Calu3 (cell line): ENCODE measurements around the gene PROM1. TPM values are rescaled to one million over a fixed set of nuclear protein-coding genes. Genes with fewer than 3 reads are reported as not detected.
A peak's percentile ranks its signal among the peaks of the same experiment; 100 is the strongest.

Experiments used
- BruUV-seq: library from RNA; stranded (reverse); fragments of 400-500 nt; replicated peaks from 2 replicates; lab custom pipeline; 2021; lab: Mats Ljungman, UMichigan
- CTCF ChIA-PET: fragments of 300-600 bp; sonication (Branson Sonifier 250); formaldehyde crosslinking; loops from one replicate; lab custom pipeline; 2022; ENCODE audit warnings: antibody characterized with exemption; lab: Charles Lee
- DNase-seq: peaks from one replicate; pipeline ENCODE4 v3.0.0; 2022
- H3K27ac Mint-ChIP-seq: one replicate; pipeline ENCODE4 v1.8.0; 2022; ENCODE audit warnings: mixed read lengths; ENCODE audit not compliant: unreplicated experiment
- H3K27me3 Mint-ChIP-seq: one replicate; pipeline ENCODE4 v1.8.0; 2022; ENCODE audit warnings: mixed read lengths; ENCODE audit not compliant: unreplicated experiment
- H3K36me3 Mint-ChIP-seq: one replicate; pipeline ENCODE4 v1.8.0; 2022; ENCODE audit warnings: mild to moderate bottlenecking, moderate library complexity, mixed read lengths; ENCODE audit not compliant: insufficient read depth, unreplicated experiment
- H3K4me1 Mint-ChIP-seq: one replicate; pipeline ENCODE4 v1.8.0; 2022; ENCODE audit warnings: mild to moderate bottlenecking, low read depth, mixed read lengths; ENCODE audit not compliant: unreplicated experiment
- H3K4me3 Mint-ChIP-seq: one replicate; pipeline ENCODE4 v1.8.0; 2022; ENCODE audit warnings: mild to moderate bottlenecking, low read depth, moderate library complexity, mixed read lengths; ENCODE audit not compliant: unreplicated experiment
- H3K9me3 Mint-ChIP-seq: one replicate; pipeline ENCODE4 v1.8.0; 2022; ENCODE audit warnings: low read depth, mixed read lengths; ENCODE audit not compliant: unreplicated experiment
- intact Hi-C: fragments of 100-400 bp; cut with micrococcal nuclease; formaldehyde crosslinking; loops from one replicate; pipeline ENCODE4 v1.10.0; 2022; ENCODE audit not compliant: unreplicated experiment
- total RNA-seq: library from RNA; stranded (reverse); gene quantifications from 2 replicates; pipeline ENCODE4 v1.2.3, GENCODE V29; 2022
- TF ChIP-seq, protein P1 (sequence below): fragments of 200-600 bp; IDR thresholded peaks from one replicate; pipeline ENCODE4 v1.8.0; 2022; ENCODE audit warnings: antibody characterized with exemption; ENCODE audit not compliant: unreplicated experiment

PROM1 gene
- total RNA-seq, 1 experiment from 2014 or later: 73.9 TPM

DNA sequence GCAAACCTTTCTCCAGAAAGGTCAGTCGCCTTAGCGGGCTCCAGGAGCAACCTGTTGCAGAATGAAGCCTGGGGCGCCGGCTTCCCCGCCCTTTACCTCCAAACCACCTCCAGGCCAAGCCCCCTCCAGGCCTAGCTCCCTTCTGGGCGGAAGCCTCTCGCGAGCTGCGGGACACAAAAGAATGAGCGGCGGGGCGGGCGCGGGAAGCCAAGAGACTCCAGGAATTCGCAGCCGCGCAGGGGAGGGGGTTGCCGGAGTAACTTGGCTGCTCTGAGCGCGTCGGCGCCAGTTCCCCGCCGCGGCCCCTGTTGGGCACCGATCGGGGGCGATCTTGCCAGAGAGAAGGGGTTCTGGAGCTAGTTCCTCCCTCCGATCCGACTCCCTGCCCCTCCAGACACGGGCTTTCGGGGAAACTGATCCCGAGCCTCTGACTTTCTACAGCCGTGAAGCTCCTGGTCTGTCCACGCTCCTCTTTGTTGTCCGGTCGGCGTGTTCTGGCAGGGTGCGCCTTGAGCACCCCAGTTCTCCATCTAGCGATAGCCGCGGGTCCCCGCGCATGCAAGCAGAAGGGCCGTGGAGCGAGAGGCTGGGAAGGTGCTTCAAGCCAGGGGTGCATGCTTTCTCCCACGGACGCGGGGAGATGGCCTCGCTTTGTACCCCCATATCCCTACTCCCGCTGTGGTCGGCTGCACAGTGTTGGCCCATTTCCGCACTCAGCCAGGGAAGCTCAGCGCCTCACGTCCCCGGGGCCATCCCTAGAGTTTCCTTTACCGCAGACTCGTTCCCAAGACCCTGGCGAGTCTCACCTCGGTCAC, 1.2 kb downstream of the PROM1 start:
- CTCF ChIA-PET: interaction anchor here (1.0 to 1.9 kb wide), 5 partner anchors 15 to 116 kb away, joined by 3 to 5 read pairs (median 4); no protein-coding TSS in a partner anchor
- H3K27me3 Mint-ChIP-seq: peaks cover 18% of the 10 kb centered on the region
- TF ChIP-seq, protein P1, sequence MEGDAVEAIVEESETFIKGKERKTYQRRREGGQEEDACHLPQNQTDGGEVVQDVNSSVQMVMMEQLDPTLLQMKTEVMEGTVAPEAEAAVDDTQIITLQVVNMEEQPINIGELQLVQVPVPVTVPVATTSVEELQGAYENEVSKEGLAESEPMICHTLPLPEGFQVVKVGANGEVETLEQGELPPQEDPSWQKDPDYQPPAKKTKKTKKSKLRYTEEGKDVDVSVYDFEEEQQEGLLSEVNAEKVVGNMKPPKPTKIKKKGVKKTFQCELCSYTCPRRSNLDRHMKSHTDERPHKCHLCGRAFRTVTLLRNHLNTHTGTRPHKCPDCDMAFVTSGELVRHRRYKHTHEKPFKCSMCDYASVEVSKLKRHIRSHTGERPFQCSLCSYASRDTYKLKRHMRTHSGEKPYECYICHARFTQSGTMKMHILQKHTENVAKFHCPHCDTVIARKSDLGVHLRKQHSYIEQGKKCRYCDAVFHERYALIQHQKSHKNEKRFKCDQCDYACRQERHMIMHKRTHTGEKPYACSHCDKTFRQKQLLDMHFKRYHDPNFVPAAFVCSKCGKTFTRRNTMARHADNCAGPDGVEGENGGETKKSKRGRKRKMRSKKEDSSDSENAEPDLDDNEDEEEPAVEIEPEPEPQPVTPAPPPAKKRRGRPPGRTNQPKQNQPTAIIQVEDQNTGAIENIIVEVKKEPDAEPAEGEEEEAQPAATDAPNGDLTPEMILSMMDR: no peak
- peaks cover 6% of the 10 kb centered on the region for H3K4me1 Mint-ChIP-seq
- intact Hi-C loops: loop anchor here (1.0 to 5.0 kb wide), 3 partner anchors 40 to 115 kb away; no protein-coding TSS in a partner anchor
- H3K36me3 Mint-ChIP-seq: peaks cover 28% of the 10 kb centered on the region
- no TSS peak for BruUV-seq
- DNase-seq: peak; percentile 37
- H3K27ac Mint-ChIP-seq: peak overlapping the region; percentile 50
- peak overlapping the region; percentile 82 for H3K4me3 Mint-ChIP-seq
- H3K9me3 Mint-ChIP-seq: no peaks in the 10 kb centered on the region

DNA sequence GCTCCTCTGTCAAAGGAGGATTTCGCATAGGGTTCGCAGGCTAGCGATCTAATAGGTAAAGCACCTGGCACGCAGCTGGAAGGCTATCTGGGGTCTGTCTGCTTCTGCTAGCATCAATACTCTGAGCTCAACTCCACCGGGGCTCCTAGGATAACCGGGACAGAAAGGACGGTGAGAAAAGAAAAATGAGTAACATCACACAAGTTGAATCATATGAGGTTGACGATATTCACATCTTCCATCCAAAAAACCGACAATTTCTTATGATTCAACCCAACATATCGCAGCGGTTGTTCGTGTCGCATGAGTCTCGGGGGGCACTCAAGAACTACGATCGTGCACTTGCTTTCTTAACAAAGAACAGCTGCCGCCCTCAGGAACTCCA, 1.8 kb downstream of the PROM1 start:
- Mint-ChIP-seq H3K27ac (no peak overlapping the region), H3K4me1 (peaks cover 6% of the 10 kb centered on the region), H3K9me3 (no peaks in the 10 kb centered on the region), H3K36me3 (peaks cover 28% of the 10 kb centered on the region), H3K4me3 (peak overlapping the region; percentile 82), H3K27me3 (peaks cover 18% of the 10 kb centered on the region)
- no TSS peak for BruUV-seq
- TF ChIP-seq, protein P1: no peak
- CTCF ChIA-PET: interaction anchor here (1.0 to 1.1 kb wide), 2 partner anchors 9 to 15 kb away, joined by 4 to 5 read pairs; no protein-coding TSS in a partner anchor
- no peak for DNase-seq
- intact Hi-C loops: loop anchor here (5.0 kb wide), 2 partner anchors 40 to 115 kb away; no protein-coding TSS in a partner anchor

DNA sequence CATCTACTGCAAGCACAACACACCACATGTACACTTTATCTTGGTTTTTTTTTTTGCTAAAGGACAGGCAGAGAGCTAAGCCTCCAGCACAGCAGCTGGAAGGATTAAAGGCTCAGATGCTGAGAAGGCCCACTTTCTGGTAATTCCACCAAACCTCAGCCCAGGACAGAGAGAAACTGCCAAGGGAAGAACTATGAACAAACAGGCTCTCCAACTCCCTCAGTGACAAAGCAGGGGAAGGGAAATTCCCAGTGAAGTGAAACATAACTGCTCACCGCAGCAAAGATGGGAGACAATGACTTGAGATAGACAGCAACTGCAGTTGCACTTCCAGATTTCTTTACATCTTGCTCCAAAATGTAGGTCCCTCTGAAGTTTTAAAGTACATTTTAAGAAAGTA, 4.8 kb downstream of the PROM1 start:
- Mint-ChIP-seq H3K9me3 (no peaks in the 10 kb centered on the region), H3K36me3 (peaks cover 21% of the 10 kb centered on the region), H3K4me3 (no peak overlapping the region), H3K27me3 (peaks cover 6% of the 10 kb centered on the region), H3K4me1 (peaks cover 6% of the 10 kb centered on the region), H3K27ac (no peak overlapping the region)
- intact Hi-C loops: no loop called here
- TF ChIP-seq, protein P1: no peak
- no TSS peak for BruUV-seq
- no peak for DNase-seq
- CTCF ChIA-PET: no interaction called here

DNA sequence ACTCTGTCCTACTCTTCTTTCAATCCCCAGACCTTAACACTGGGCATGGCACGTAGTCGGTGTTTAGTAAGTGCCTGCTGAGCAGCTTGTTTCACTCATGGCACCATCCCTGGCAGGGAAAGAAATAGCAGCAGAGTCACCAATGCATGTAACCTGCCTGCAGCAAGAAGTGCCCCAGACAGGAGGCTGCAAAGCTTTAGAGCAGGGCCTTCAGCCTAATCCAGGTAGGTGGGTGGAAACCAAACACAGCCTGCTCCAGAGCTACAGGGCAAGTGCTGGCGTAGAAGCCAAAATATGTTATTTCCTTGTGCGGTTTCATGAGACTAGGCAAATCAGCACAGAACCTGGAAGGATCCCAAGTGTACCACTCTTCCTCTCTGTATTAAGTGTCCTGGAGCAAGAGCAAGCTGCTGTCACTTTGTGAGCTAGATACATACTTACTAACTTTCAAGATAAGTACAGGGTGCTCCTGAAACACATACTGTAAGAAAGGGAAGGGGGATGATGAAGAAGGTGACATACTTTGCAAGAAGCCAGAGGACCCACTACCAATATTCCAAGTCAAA, 5.5 kb downstream of the PROM1 start:
- TF ChIP-seq, protein P1: no peak
- intact Hi-C loops: no loop called here
- H3K36me3 Mint-ChIP-seq: peaks cover 13% of the 10 kb centered on the region
- H3K9me3 Mint-ChIP-seq: no peaks in the 10 kb centered on the region
- no peaks in the 10 kb centered on the region for H3K27me3 Mint-ChIP-seq
- BruUV-seq: no TSS peak
- H3K27ac Mint-ChIP-seq: no peak overlapping the region
- H3K4me3 Mint-ChIP-seq: no peak overlapping the region
- no peak for DNase-seq
- H3K4me1 Mint-ChIP-seq: peaks cover 6% of the 10 kb centered on the region
- CTCF ChIA-PET: no interaction called here
